Panc1 (cell line): ENCODE measurements around the gene NCLN. TPM values are rescaled to one million over a fixed set of nuclear protein-coding genes. Genes with fewer than 3 reads are reported as not detected.

Experiments used
- ATAC-seq: fragments of 200-7000 bp; cut with Tn5 transposase; 2 replicates; pipeline ENCODE4 v1.9.1; 2020; ENCODE audit warnings: mild to moderate bottlenecking, moderate library complexity
- BruUV-seq: library from RNA; stranded (reverse); fragments of 400-500 nt; replicated peaks from 2 replicates; lab custom pipeline; 2021; lab: Mats Ljungman, UMichigan
- CTCF ChIA-PET: fragments of 300-600 bp; sonication (Branson Sonifier 250); formaldehyde crosslinking; loops from one replicate; lab custom pipeline; 2022; ENCODE audit warnings: antibody characterized with exemption; lab: Charles Lee
- POLR2A ChIA-PET: fragments of 300-600 bp; sonication (Branson Sonifier 250); formaldehyde crosslinking; loops from one replicate; lab custom pipeline; 2022; ENCODE audit warnings: antibody characterized with exemption; lab: Charles Lee
- DNase-seq: peaks from one replicate; pipeline ENCODE4 v3.0.0-alpha.2; 2010; ENCODE audit warnings: low read depth, low spot score
- H3K27ac ChIP-seq: 2 replicates; pipeline ENCODE4 v1.5.1; 2011; ENCODE audit warnings: mild to moderate bottlenecking, low read length, inconsistent platforms
- H3K27me3 ChIP-seq: fragments of 200-500 bp; sonication (Bioruptor generic); 2 replicates; pipeline ENCODE4 v1.6.0; 2014; ENCODE audit warnings: low read length, inconsistent platforms; ENCODE audit not compliant: control insufficient read depth, insufficient read depth
- H3K36me3 ChIP-seq: fragments of 200-500 bp; sonication (Bioruptor generic); 2 replicates; pipeline ENCODE4 v1.5.1; 2014; ENCODE audit warnings: inconsistent platforms, mild to moderate bottlenecking, low read length, moderate library complexity; ENCODE audit not compliant: control insufficient read depth, insufficient read depth
- H3K4me1 ChIP-seq: 2 replicates; pipeline ENCODE4 v1.5.1; 2011; ENCODE audit warnings: inconsistent platforms, mild to moderate bottlenecking, low read length, moderate library complexity; ENCODE audit not compliant: control insufficient read depth, insufficient read depth
- H3K4me3 ChIP-seq, 2 experiments: 2 replicates each; pipeline ENCODE4 v1.5.1; 2011 to 2012; ENCODE audit warnings: low read depth in 2 of 2, low read length in 2 of 2, mild to moderate bottlenecking in 2 of 2, inconsistent platforms in 1 of 2, moderate library complexity in 1 of 2
- H3K9me3 ChIP-seq: fragments of 200-500 bp; sonication (Bioruptor generic); 2 replicates; pipeline ENCODE4 v1.5.1; 2014; ENCODE audit warnings: low read depth, mild to moderate bottlenecking, inconsistent platforms, low read length, moderate library complexity; ENCODE audit not compliant: control insufficient read depth, insufficient read depth
- CTCF ChIP-seq: fragments of 450-650 bp; IDR thresholded peaks from 2 replicates; pipeline ENCODE4 v1.5.1; 2017; ENCODE audit warnings: mild to moderate bottlenecking
- POLR2AphosphoS5 ChIP-seq: IDR thresholded peaks from 2 replicates; pipeline ENCODE4 v1.6.1; 2012; ENCODE audit warnings: mild to moderate bottlenecking, low read depth, low read length, moderate library complexity
- REST ChIP-seq, 2 experiments: IDR thresholded peaks; 2 replicates each; pipeline ENCODE4 v1.6.1; 2011 to 2012; ENCODE audit warnings: low read depth in 2 of 2, control low read depth in 1 of 2, low read length in 1 of 2, mild to moderate bottlenecking in 1 of 2, moderate library complexity in 1 of 2; ENCODE audit not compliant: insufficient read depth in 1 of 2
- SIN3A ChIP-seq: IDR thresholded peaks from 2 replicates; pipeline ENCODE4 v1.6.1; 2012; ENCODE audit warnings: low read depth, mild to moderate bottlenecking, low read length, moderate library complexity, borderline replicate concordance; ENCODE audit not compliant: insufficient read depth
- TCF7L2 ChIP-seq: IDR thresholded peaks from 2 replicates; pipeline ENCODE4 v1.6.1; 2011; ENCODE audit warnings: mild to moderate bottlenecking, low read depth, low read length, inconsistent platforms
- in situ Hi-C: cut with HindIII; loops from 2 replicates; pipeline ENCODE4 v1.10.0; 2016; ENCODE audit warnings: low sequenced_read_pairs, low pct_unique_long_range_greater_than_20kb
- intact Hi-C: fragments of 100-400 bp; cut with micrococcal nuclease; formaldehyde crosslinking; loops from one replicate; pipeline ENCODE4 v1.10.0; 2022; ENCODE audit not compliant: unreplicated experiment
- total RNA-seq: library from RNA; stranded (reverse); gene quantifications from one replicate; pipeline ENCODE4 v1.2.1, GENCODE V29; 2021; ENCODE audit not compliant: unreplicated experiment

Gene NCLN
- total RNA-seq, 1 experiment from 2014 or later = 132 TPM

GRCh38 chr19:3145909-3146676 is 39.6 kb upstream of the NCLN start:
- no TSS peak for BruUV-seq
- Histone ChIP-seq H3K27me3 (no peaks in the 10 kb centered on the region), H3K27ac (no peak overlapping the region), H3K4me3 (no peak overlapping the region), H3K36me3 (no peaks in the 10 kb centered on the region), H3K9me3 (no peaks in the 10 kb centered on the region), H3K4me1 (peaks cover 6% of the 10 kb centered on the region)
- POLR2A ChIA-PET = interaction anchor here (0.6 to 0.7 kb wide), 2 partner anchors 13 to 42 kb away, joined by 3 to 5 read pairs; no protein-coding TSS in a partner anchor
- CTCF ChIA-PET = interaction anchor here (0.6 to 1.1 kb wide), 2 partner anchors 17 to 18 kb away, joined by 3 to 6 read pairs; no protein-coding TSS in a partner anchor
- TF ChIP-seq POLR2AphosphoS5 = no peak
- TF ChIP-seq REST (IDR thresholded peaks at IDR 0.05; ENCODE audit: insufficient read depth in 1 of 2, low read depth in 2 of 2, low read length in 1 of 2) = no peak
- no peak for TF ChIP-seq CTCF
- TF ChIP-seq SIN3A = no peak
- no peak for TF ChIP-seq TCF7L2
- ATAC-seq = no peak
- DNase-seq = no peak
- intact Hi-C loops (no loop called here), in situ Hi-C loops (no loop called here)

DNA sequence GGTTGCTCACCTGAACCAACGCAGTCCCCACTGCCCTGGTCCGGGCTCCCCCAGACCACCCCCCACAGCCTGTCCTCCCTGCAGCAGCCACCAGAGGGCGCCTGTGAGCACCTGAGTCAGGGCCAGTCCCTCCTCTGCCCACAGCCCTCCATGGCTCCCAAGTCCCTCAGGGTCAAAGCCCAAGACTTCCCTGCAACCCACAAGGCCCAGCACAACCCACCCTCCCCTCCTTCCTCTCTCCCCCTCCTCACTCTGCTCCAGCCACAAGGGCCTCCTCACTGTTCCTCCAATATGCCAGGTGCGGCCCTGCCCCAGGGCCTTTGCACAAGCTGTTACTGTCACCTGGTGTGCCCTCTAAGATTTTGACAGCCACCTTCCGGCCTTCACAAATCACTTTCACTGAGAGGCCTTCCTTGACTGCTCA is 39.0 kb upstream of the NCLN start:
- TF ChIP-seq SIN3A (no peak), CTCF (peak; percentile 88)
- intact Hi-C loops = no loop called here

More for the DNA sequence above, 39.0 kb upstream of the NCLN start:
- in situ Hi-C loops = no loop called here
- peak; percentile 30 for DNase-seq
- H3K36me3 ChIP-seq = no peaks in the 10 kb centered on the region
- no peaks in the 10 kb centered on the region for H3K9me3 ChIP-seq
- no TSS peak for BruUV-seq
- H3K4me3 ChIP-seq = no peak overlapping the region
- ChIA-PET CTCF (interaction anchor here (0.6 to 1.1 kb wide), 2 partner anchors 14 to 18 kb away, joined by 3 to 7 read pairs; no protein-coding TSS in a partner anchor), POLR2A (interaction anchor here (0.6 to 0.7 kb wide), 2 partner anchors 13 to 42 kb away, joined by 3 to 5 read pairs; no protein-coding TSS in a partner anchor)
- H3K27me3 ChIP-seq = no peaks in the 10 kb centered on the region
- no peak overlapping the region for H3K27ac ChIP-seq
- H3K4me1 ChIP-seq = peaks cover 6% of the 10 kb centered on the region
- ATAC-seq = peak; percentile 52; the same call in 1 of the 2 replicates
